HL-60 (cell line): ENCODE data around the gene FAM83B.

ENCODE experiments used
- DNase-seq, 2 experiments: peaks; one replicate each; pipeline ENCODE4 v3.0.0-alpha.2; 2010 to 2020; ENCODE audit warnings: low read depth in 1 of 2, low spot score in 1 of 2
- H3K27ac ChIP-seq: fragments of 250-450 bp; sonication (Bioruptor Pico); replicated peaks from 2 replicates; pipeline ENCODE4 v1.5.1; 2020; ENCODE audit warnings: mild to moderate bottlenecking, moderate library complexity
- H3K27me3 ChIP-seq: fragments of 250-450 bp; sonication (Bioruptor Pico); 2 replicates; pipeline ENCODE4 v1.5.1; 2021; ENCODE audit warnings: mild to moderate bottlenecking, moderate library complexity; ENCODE audit not compliant: insufficient read depth, poor library complexity, severe bottlenecking
- H3K4me3 ChIP-seq: replicated peaks from 2 replicates; pipeline ENCODE4 v1.5.1; 2011; ENCODE audit warnings: mild to moderate bottlenecking, control low read depth, low read length; ENCODE audit not compliant: insufficient read depth
- GABPA ChIP-seq: IDR thresholded peaks from 2 replicates; pipeline ENCODE4 v1.6.1; 2012; ENCODE audit warnings: low read depth
- POLR2AphosphoS5 ChIP-seq: IDR thresholded peaks from 2 replicates; pipeline ENCODE4 v1.6.1; 2012; ENCODE audit warnings: low read depth
- SPI1 ChIP-seq: IDR thresholded peaks from 2 replicates; pipeline ENCODE4 v1.6.1; 2012; ENCODE audit warnings: low read depth, mild to moderate bottlenecking, borderline replicate concordance
- TF ChIP-seq, protein P1 (sequence below): IDR thresholded peaks from 2 replicates; pipeline ENCODE4 v1.6.1; 2012; ENCODE audit warnings: low read depth; ENCODE audit not compliant: insufficient replicate concordance
- TF ChIP-seq, protein P2 (sequence below): IDR thresholded peaks from one replicate; pipeline ENCODE4 v1.5.1; 2011; ENCODE audit warnings: low read length, control low read depth, inconsistent platforms; ENCODE audit not compliant: insufficient read depth

Gene FAM83B

DNA sequence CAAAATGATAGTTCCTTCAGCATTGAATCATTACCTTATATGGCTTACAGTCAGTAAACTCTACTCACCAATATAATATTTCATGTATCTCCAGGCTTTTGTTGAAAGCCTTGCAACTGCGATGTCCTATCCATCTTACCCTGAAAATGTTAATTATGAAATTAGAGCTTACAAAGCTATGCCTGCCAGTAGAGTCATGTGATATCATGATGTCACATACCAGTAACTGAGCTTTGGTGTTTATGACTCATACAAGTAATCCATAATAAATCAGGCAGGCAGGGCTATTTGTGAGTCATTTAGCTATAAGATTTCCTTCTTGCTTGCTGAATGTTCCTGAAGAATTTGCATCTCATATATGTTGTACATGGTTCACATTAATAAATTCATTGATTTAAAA is 44.9 kb upstream of the FAM83B start:
- Histone ChIP-seq H3K4me3 (no peak overlapping the region), H3K27me3 (no peaks in the 10 kb centered on the region), H3K27ac (no peak overlapping the region)
- peak in 1 of 2 experiments; percentile 4 for DNase-seq
- TF ChIP-seq, protein P1, sequence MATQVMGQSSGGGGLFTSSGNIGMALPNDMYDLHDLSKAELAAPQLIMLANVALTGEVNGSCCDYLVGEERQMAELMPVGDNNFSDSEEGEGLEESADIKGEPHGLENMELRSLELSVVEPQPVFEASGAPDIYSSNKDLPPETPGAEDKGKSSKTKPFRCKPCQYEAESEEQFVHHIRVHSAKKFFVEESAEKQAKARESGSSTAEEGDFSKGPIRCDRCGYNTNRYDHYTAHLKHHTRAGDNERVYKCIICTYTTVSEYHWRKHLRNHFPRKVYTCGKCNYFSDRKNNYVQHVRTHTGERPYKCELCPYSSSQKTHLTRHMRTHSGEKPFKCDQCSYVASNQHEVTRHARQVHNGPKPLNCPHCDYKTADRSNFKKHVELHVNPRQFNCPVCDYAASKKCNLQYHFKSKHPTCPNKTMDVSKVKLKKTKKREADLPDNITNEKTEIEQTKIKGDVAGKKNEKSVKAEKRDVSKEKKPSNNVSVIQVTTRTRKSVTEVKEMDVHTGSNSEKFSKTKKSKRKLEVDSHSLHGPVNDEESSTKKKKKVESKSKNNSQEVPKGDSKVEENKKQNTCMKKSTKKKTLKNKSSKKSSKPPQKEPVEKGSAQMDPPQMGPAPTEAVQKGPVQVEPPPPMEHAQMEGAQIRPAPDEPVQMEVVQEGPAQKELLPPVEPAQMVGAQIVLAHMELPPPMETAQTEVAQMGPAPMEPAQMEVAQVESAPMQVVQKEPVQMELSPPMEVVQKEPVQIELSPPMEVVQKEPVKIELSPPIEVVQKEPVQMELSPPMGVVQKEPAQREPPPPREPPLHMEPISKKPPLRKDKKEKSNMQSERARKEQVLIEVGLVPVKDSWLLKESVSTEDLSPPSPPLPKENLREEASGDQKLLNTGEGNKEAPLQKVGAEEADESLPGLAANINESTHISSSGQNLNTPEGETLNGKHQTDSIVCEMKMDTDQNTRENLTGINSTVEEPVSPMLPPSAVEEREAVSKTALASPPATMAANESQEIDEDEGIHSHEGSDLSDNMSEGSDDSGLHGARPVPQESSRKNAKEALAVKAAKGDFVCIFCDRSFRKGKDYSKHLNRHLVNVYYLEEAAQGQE: no peak
- TF ChIP-seq SPI1 (no peak), POLR2AphosphoS5 (no peak), GABPA (no peak)
- TF ChIP-seq, protein P2, sequence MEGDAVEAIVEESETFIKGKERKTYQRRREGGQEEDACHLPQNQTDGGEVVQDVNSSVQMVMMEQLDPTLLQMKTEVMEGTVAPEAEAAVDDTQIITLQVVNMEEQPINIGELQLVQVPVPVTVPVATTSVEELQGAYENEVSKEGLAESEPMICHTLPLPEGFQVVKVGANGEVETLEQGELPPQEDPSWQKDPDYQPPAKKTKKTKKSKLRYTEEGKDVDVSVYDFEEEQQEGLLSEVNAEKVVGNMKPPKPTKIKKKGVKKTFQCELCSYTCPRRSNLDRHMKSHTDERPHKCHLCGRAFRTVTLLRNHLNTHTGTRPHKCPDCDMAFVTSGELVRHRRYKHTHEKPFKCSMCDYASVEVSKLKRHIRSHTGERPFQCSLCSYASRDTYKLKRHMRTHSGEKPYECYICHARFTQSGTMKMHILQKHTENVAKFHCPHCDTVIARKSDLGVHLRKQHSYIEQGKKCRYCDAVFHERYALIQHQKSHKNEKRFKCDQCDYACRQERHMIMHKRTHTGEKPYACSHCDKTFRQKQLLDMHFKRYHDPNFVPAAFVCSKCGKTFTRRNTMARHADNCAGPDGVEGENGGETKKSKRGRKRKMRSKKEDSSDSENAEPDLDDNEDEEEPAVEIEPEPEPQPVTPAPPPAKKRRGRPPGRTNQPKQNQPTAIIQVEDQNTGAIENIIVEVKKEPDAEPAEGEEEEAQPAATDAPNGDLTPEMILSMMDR: no peak

DNA sequence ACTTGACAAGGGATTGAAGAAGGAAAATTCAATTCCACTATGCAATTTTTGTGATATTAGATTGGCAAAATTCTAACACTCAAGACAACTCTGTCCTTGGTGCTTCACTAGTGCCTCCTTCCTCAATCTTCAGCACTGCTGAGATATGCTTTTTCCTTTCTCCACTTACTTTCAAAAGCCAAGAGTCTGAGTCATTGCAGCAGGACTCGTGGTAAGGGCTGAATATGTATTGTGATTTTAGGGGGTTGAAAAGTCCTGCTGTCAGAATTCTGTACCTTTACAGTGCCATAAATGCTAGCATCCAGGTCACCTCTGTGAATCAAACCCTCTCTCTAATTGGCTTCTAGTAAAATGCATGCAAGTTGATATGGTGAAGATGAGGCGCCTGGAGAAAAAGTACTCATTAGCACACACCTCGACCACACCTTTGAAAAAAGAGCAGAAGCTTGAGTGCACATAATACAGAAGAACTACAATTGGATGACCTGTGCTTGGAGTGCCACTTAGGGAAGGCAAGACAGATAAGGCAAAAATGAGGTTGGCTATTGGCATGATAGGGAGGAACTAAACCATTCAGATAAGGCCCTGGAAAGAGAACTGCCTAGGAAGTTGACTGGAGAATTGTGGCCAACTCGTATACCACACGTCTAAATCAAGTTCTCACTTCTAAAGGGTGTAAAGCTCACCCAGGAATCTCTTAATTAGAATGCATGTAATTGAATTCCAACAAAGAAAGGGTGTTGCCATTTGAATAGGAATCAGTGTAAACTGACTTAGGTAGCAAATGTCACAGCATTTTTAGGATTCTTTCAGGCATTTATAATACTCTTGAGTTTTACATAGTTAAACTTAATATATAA is 43.6 kb upstream of the FAM83B start:
- Histone ChIP-seq H3K27me3 (no peaks in the 10 kb centered on the region), H3K27ac (no peak overlapping the region), H3K4me3 (no peak overlapping the region)
- DNase-seq: no peak
- TF ChIP-seq SPI1 (no peak), POLR2AphosphoS5 (no peak), GABPA (no peak)
- TF ChIP-seq, protein P1: no peak
- TF ChIP-seq, protein P2: no peak

DNA sequence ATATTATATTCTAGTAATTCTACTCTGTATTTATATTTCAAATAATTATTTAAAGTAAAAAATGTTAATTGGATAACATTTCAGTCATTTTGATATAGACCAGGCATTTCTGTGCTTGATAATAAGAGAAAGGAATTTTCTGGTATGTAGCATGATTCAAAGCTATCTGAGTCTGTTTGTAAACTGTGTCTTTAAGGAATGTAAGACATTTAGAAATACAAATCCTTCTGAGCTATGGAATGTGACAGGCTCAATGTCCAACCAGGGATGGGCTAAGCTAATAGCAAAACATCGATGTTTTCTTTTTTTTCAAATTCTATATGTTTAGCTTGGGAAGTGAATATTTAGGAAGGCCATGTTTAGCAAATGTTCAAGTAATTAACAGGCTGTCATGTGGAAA is 41.5 kb upstream of the FAM83B start:
- Histone ChIP-seq H3K27ac (no peak overlapping the region), H3K27me3 (no peaks in the 10 kb centered on the region), H3K4me3 (no peak overlapping the region)
- DNase-seq: no peak
- TF ChIP-seq GABPA (no peak), POLR2AphosphoS5 (no peak), SPI1 (no peak)
- TF ChIP-seq, protein P1: no peak
- TF ChIP-seq, protein P2: no peak
